HG02623 (cell line): ENCODE results near the gene SLC35F3.

ENCODE experiments used
- ATAC-seq: cut with Tn5 transposase; IDR thresholded peaks from one replicate; pipeline ENCODE4 v1.9.1; 2021; ENCODE audit warnings: moderate library complexity; ENCODE audit not compliant: unreplicated experiment

SLC35F3 gene

DNA sequence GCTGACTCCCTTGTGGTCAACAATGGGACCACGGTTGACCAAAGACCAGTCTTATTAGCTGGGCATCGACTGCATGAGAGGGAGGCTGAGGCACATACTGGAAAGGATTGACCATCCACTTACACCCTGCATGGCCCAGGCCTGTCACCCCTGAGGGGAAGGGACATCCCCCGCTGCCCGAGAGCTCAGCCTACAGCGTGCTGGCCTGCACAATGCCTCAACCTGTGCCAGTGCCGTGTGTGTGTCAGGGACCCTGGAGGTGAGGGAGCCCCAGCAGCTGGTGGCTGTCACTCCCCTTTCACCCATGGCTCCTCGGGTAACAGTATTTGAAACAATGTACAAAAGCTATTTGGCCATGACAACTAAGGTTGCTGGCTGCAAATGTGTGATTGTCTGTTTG lies 67.3 kb downstream of the SLC35F3 start:
- no peak for ATAC-seq

DNA sequence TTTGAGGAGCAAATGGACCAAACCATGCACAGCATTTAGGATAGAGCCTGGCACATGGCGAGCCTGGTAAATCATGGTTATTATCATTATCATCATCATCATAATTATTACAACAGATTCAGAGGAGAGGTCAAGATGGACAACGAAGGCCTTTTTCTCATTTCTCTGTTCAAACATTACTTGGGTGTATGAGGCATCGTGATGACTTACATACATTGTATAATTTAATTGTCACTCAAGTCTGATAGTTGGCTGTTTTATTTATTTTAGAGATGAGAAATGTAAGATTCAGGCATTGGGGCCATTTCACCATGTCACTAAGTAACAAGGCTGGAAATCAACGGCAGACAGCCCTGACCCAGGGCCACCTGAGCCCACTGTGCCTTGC lies 68.1 kb downstream of the SLC35F3 start:
- ATAC-seq = no peak

DNA sequence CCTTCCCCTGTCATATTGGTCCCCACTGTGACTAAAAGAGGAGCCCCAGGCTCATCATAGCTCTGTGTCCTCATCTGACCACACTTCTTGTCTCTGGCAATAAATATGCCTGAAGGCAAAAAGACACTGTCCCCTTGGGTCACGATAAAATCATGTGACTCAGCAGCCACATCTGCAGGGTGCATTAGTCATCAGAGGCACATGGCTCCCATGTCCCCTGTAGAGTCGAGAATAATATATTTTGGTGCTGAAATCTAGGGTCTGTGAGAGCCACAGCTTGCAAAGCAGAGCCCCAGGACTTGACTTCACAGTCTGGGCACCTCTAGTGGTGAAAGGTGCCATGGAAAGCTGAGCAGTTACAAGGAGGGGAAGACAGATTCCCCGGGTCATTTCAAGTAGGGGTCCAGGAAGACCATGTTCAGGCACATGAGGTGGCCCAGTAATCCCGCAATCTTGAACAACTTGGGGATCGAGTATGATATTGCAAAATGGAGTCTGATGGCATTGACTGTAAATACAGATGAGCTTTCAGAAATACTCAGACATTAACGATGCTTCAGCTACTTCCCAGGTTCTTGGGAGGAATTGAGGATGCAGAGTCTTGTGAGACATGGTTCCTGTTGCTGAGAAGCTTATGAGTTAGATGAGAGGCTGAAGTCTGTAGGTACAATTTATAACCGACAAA lies 68.6 kb downstream of the SLC35F3 start:
- ATAC-seq = no peak

DNA sequence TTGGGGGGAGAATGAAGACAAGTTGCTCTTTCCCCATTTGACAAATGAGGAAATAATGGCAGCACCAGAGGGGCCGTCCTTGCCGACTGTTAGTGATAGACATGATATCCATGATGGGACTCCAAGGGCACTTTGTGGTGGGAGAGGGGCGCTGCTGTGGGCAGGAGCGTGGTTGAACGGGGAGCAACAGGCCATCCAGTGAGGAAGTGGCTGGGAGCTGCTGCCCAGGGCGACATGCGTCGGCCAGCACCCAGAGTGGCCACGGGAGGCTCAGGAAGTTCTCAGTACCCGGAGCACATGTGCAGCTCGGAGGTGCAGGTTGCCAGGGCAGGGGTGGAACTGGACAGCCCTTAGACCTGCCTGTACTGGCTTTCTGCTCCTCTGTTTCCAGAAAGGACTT lies 71.0 kb downstream of the SLC35F3 start:
- ATAC-seq = no peak

DNA sequence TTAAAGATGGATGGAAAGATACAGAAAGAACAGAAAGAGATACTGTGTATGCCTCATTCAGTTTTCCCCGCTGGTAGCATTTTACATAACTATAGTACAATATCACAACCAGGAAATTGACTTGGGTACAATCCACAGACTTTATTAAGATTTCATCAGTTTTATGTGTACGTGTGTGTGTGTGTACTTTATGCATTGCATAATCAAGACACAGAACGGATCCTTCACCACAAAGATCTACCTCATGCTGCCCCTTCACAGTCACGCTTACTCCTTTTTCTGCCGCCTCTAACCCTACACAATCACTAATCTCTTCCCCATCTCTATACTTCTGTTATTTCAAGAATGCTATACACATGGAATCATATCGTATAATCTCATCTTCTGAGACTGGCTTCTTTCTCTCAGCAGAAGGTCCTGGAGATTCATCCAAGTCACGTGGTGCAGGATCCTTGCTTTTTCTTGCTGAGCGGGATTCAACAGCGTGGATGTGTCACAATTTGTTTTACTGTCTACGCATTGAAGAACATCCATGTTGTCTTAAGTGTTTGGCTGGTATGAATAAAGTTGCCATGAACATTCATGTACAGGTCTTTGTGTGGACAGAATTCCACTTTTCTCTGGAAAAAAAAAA lies 76.7 kb downstream of the SLC35F3 start:
- ATAC-seq = no peak

DNA sequence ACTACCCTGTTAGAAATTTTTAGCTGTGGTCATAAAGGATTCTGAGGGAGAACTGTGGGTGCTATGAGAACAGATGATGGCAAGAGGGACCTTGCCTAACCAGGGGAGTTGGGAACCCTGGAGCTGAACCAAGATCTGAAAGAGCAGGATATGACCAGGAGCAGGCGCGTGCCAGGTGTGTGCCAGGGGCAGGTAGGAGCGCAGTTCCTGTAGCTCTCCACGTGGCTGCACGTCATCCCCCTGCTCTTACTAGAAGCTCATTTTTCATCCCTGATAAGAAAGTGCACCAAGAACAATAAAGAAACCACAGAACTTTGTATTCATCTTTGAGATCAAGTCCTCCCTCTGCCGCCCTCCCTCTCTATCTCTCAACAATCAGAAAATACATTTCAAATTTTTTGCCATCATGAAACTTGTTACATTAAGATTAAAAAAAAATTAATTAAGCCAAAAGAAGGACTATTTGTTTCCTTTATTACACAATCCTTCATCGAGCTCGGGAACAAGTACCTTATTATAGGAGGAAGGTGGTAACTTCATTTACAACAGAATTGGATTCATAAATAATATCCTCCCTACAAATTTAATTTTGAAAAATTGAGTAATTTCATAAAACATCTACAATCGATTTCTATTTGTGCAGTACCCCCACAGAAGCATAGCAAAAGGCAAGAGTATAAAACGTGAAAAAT lies 78.5 kb downstream of the SLC35F3 start:
- ATAC-seq = no peak

DNA sequence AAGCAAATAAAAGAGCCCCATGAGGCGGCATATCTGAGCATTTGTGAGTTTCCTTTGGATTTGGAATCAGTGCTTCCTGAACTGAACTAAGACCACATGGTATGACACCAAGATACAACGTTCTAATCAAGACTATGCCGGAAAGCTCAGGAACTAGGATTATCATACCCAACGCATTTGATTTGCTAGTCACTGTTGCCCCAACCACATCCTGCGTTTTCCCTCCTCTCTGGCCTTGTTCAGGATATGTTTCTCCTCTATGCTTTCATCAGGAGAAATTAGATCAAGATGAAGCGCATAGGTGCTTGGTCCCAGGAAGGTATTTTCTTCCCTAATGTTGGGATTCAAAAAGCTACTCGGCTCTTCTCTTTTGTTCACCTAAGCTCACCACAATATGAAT lies 79.3 kb downstream of the SLC35F3 start:
- no peak for ATAC-seq

DNA sequence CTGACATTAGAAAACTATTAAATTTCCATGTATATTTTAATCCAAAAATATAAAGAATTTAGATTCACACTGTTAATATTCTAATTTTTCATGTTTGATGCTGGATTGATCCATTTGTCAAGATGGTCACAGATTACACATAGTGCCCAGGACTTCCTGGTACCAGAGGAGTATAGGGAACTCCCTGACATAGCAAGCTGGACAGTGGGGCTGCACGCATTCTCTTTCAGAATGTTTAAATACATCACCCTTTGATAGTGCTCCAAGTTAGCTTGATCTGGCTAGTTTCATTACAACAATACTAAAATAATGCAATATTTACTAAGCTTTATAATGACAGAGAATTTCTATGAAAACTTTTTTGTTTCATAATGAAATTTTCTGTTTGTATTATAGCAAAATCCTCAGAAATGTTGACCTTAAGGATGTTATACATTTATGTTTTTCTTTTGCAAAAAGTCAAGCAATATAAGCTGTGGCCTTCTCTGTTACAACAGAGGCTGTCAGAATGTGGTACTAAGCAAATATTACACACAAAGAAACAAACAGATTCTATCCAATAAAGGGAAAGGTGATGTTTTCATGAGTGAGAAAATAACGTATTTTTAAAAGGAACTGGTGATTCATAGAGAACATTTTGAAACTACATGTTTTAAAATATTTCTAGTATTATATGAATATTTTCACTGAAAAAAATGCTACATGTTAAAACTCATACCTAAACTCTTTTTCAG lies 84.7 kb downstream of the SLC35F3 start:
- no peak for ATAC-seq

DNA sequence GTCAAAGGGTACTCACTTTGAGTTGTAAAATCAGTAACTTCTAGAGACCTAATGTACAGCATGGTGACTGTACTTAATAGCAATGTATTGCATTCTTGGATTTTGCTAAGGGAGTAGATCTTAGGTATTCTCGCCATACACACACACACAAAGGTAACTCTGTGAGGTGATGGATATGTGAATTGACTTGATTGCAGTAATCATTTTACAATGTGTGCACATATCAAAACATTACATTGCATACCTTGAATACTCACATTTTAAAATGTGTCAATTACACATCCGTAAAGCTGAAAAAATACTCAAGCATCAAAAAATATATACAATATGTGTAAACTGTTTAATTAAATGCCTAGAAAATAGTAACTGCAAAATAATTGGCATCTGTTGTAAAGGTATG lies 86.0 kb downstream of the SLC35F3 start:
- ATAC-seq = no peak

DNA sequence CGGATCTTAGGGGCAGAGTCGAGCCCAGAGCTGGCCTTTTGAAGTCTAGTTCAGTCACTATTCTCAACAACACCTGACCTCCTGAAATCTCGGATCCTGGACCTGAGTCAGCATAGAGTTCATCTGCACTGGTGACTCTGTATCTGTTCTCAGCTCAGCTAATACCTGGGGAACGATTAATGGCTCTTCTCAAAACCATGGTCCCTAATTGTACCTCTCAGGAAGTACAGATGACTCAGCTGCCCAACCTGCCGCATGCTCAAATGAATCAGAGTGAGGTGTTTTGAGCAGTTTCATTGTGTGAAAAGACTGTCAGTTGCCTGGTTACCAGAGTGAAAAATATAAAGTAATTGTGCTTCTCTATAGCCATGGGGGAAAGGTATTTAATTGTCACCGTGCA lies 89.2 kb downstream of the SLC35F3 start:
- no peak for ATAC-seq

DNA sequence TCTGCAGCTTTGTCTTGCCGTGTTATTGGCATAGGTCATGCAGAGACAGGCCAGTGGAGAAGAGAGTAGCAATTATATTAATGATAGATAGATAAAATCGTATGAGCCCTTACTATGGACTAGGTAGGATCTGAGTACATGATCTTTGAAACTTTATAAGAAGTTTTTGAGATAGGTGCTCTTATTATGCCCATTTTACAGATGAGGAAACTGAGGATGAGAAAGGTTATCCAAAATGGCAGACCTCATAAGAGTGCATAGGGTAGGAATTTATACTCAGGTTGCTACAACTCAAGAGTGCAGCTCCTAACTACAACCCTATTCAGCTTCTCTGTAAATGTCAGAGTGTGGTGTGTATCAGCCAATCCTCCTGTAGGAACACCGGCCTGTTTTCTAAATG lies 89.6 kb downstream of the SLC35F3 start:
- no peak for ATAC-seq

DNA sequence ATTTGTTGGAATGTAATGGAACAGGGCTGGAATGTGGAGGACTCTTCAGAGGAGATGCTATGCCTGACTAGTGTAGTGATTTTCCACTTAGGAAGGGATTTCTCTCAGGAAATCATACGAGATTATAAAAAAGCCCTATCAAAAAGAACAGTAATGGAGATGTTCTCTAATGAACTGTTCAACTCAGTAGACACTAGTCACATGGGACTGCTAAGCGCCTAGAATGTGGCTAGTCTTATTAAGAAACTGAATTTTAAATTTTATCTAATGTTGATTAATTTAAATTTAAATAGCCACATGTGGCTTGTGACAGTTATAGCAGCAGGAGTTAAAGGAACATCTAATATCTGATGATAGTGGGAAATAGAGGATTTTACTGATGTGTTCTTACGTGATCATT lies 94.0 kb downstream of the SLC35F3 start:
- ATAC-seq = no peak

DNA sequence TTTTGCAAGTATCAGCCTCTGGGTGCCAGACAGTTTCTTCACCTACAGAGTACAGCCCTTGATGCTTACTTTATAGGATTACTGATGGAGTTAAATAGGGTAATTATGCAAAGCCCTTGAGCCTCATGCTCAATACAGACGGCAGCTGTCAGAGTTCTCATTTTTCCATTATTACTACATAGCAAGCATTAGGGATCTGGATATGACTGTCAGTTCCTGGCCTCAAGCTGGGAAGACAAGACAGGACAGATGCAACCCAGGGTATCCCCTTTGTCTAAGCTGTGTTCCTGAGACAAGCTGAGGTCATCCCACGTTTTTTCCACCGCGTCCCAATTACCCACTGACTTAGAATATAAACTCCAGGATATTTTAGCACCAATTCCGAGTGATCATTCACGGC lies 94.4 kb downstream of the SLC35F3 start:
- ATAC-seq = no peak

DNA sequence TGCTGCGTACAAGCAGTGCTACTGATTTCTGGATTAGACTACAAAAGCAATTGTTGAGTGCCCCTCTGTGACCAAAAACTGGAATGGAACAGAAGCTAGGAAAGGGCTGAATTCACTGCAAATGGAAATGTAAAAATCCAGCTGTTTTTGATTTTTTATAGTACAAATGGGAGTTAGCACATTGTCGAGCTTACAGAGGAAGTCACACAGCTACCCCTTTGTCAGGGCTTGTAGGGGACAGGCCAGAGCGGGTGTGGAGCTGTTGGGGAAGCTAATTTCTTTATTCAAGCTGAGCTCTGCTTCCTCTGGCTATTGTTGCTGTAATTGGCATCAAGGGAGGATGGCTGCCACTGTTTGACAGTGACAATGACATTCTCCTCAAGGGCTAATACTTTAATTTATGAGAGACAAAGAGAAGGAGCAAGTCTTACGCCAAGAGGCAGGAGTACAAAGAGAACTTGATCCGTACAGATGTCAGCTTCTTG lies 96.1 kb downstream of the SLC35F3 start:
- ATAC-seq = no peak

DNA sequence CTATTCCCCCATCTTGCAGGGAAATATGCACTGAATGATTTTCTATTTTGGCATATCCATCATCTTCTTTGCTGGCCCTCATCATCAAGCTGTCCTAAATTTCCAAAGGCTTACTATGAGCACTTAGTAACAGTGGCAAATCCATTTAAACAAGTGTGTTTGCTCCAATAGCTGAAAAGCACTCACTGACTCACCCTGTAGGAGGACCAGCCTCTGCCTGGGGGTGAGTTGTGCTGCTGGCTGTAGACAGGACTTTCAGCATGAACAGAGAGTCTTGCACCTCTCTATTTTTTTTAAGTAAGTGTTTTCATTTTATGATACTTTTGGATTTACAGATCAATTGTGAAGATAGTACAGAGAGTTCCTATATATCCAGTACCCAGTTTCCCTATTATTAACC lies 97.3 kb downstream of the SLC35F3 start:
- ATAC-seq = no peak

DNA sequence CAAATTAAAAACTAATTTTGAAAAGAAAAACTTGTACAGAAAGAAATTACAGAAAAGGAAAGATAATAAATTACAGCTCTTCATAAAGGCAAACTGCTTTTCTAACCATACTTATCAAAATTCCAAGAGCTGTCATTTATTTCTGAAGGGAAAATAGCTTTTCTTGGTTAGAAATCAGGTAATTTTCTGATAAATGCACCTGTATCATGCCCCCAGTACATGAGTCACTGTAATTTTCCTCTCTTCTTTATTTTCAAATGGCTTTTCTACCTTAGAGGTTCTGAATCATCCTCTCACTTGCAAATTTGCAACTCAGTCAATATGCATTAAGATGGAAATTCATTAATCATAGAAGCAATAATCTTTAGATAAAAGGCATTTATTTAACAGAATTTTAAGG lies 100.1 kb downstream of the SLC35F3 start:
- ATAC-seq = no peak

DNA sequence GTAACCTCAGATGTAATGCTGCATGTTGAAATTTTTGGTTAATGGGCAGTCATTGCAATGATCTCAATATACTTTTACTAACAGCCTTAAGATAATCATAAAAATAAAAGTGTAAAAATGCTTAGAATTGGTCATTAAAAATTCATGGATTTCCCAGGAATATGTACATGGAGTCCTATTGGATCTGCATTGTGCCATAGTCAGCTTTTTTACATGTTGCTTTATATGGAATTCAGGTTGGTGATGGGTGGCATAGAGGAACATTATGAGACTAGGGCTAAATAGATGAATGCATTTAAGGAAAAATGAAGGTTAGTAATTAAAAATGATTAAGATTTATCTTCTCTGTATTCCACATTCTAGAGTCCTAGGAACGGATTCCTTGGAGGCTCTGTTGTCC lies 103.2 kb downstream of the SLC35F3 start:
- no peak for ATAC-seq

DNA sequence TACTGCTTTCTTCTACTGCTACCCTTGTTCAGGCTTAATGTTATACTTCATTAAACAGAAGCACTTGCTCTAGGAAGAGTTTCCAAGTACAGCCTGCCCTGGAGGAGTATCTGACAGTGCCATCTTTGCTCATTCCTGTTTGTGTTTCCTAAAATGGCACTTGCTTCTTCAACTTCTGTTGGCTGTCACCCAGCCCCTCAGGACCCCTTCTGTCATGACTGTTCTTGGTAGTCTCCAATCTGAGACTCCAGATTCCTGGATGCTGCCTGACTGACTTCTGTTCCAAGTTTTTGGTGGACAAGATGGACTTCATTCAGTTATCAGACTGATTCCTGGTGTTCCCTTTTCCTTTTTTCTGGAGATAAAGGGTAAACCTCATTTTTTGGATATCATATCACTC lies 104.1 kb downstream of the SLC35F3 start:
- ATAC-seq = no peak

DNA sequence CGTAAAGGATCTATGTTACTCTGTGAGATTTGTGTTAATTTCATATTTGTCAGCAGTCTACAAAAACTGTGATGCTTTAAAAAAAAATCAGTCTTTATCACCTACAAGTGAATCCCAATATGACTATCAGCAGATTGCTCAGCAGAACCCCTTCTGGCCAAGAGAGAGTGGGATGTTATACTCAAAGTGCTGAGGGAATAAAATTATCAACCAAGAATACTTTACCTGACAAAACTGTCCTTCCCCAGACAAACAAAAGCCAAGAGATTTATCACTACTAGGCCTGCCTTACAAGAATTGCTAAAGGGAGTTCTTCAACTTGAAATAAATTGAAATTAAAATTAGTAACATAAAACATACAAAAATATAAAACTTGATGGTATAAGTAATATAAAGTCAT lies 105.2 kb downstream of the SLC35F3 start:
- no peak for ATAC-seq

DNA sequence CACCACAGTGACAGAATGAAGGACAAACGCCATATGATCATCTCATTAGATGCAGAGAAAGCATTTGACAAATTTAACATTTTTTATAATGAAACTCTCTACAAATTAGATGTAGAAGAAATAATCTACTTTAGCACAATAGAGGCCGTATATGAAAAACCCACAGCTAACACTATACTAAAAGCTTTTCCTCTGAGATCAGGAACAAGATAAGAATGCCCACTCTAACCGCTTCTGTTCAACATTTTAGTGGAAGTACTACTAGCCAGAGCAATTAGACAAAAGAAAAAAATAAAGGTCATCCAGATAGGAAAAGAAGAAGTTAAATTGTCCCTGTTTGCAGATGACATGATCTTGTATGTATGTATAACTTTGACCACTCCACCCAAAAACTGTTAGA lies 109.7 kb downstream of the SLC35F3 start:
- no peak for ATAC-seq

DNA sequence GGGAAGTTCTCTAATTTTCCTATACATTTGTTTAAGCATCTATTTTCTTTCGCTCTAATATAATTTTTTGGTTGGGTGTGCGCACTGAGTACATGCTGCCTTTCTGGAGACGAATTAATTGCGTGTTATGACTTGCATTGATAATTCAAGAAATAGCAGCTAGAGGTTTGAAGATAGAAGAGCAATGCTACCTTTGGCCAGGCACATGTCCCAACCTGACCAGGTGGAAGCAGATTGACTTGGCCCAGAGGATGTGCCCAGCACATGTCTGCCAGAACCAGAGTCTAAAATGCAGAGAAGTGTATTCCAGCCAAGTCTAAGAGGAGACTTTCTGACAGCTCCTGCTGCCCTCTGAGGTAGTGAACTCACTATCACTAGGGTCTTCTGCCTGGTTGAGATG lies 114.3 kb downstream of the SLC35F3 start:
- ATAC-seq = no peak

DNA sequence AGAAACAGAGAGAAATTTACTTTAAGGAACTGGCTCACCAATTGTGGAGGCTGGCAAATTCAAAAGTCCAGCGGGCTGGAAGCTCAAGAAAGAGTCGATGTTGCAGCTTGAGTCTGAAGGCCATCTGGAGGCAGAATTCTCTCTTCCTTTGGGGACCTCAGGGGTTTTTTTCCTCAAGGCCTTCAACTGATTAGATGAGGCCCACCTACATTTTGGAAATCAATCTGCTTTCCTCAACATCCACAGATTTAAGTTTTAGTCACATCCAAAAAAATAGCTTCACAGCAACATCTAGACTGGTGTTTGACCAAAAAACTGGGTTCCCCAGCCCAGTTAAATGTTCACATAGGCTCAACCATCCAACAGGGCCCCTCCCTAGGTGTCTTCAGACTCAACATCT lies 114.9 kb downstream of the SLC35F3 start:
- no peak for ATAC-seq
